ENCODE measurements around the gene CDC42BPB.

DNA sequence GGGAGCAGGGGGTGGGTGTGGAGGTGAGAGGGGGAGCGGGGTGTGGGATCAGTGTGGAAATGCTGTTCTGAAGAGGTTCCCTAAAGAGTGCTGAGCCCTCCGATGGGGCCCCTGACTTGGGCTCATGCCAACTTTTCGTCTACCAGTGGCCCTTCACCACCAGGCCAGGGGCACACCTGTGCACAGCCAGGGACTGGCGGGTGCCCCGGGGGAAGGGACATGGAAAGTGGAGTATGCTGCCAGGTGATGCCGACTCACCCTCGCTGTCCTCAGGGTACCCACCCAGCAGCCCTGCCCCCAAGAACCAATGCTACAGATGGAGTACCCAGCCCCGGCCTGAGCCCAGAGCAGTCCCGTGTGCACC, 108.7 kb downstream of the CDC42BPB start:
- TF ChIP-seq, protein P1, sequence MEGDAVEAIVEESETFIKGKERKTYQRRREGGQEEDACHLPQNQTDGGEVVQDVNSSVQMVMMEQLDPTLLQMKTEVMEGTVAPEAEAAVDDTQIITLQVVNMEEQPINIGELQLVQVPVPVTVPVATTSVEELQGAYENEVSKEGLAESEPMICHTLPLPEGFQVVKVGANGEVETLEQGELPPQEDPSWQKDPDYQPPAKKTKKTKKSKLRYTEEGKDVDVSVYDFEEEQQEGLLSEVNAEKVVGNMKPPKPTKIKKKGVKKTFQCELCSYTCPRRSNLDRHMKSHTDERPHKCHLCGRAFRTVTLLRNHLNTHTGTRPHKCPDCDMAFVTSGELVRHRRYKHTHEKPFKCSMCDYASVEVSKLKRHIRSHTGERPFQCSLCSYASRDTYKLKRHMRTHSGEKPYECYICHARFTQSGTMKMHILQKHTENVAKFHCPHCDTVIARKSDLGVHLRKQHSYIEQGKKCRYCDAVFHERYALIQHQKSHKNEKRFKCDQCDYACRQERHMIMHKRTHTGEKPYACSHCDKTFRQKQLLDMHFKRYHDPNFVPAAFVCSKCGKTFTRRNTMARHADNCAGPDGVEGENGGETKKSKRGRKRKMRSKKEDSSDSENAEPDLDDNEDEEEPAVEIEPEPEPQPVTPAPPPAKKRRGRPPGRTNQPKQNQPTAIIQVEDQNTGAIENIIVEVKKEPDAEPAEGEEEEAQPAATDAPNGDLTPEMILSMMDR (IDR thresholded peaks at IDR 0.05) = no peak
- TF ChIP-seq POLR2A (IDR thresholded peaks at IDR 0.05) = no peak

All from Peyer's patch (tissue), 4 donors.